Activated naive CD4-positive, alpha-beta T cell treated with anti-CD3 and anti-CD28 coated beads, Interleukin-2, amount 50 U/mL, for 16 hours (primary cell): ENCODE results near the gene TNNI3K.

Experiments used
- DNase-seq: peaks from one replicate; pipeline ENCODE4 v3.0.0-alpha.2; 2020

Gene TNNI3K

DNA sequence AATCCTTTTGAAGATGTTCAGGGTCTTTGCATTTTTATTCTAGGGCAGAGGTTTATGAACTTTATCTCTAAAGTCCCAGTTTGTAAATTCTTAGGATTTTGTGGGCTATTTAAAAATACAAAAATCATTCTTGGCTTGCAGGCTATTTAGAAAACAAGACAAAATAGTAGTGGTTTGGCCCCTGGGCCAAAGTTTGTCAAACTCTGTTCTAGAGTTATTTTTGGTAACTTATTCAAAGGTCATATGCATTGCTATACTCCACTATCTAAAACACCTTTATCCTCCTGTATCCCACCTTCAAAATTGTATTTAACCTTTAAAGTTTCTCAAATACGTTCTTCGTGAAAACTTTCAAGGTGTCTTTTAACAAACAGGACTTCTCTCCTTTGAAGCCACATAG lies 352.7 kb downstream of the TNNI3K start:
- no peak for DNase-seq

DNA sequence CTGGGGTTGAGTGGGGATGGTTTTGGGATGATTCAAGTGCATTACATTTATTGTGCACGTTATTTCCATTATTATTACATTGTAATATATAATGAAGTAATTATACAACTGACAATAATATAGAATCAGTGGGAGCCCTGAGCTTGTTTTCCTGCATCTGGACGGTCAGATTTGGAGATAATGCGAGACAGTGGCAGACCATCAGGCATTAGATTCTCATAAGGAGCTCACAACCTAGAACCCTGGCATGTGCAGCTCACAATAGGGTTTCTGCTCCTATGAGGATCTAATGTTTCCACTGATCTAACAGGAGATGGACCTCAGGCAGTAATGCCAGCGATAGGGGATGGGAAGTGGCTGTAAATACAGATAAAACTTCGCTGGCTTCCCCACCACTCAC lies 355.1 kb downstream of the TNNI3K start:
- no peak for DNase-seq

- no peak for DNase-seq
Observed at GRCh38 chr1:74591949-74592348, 356.8 kb downstream of the TNNI3K start.

DNA sequence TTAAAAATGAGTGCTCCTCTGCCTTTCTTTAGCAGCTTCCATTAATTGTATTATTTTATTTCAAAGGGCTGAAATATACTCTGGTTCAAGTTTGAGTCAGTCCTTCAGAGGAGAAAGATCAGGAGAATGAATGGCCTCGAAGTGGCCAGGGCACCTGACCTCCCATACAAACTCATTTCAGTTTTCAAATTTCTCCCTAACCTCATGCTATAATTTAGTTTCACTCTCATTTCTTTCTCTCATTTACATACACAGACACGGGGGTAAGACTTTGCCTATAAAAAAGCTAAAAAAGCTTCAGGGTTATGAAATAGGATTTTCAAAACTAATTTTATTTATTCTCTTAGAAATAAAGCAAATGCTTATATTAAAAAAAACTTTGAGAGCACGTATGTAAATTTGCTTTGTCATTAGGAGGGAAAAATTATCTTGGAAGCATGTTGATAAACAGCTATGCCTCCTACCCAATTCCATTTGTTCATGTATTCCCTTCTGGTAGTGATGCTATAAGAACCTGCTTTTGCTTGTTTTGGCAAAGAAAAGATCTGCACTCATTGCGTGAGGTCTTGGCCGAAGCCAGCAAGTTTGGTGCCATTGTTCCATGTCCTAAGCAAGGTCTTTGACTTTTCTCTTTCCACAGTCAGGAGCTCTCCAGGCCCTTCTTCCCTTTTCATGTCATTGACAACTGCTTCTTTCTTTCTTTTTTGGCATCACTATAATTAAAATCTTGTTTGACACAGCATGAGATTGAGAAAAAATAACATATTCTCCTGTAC lies 357.6 kb downstream of the TNNI3K start:
- DNase-seq: no peak
